Adrenal gland (tissue), 12 donors: Measurements from ENCODE around the gene ZNF644. TPM values are rescaled to one million over a fixed set of nuclear protein-coding genes. Genes with fewer than 3 reads are reported as not detected.
"Not testable (repeated sequence)": the region's sequence is repeated elsewhere in the genome, so short reads cannot be mapped to it uniquely, and the experiment has no call there.

Source experiments
- DNase-seq, 7 donors: peaks; one replicate each; pipeline ENCODE4 v3.0.0-alpha.2; 2019 to 2020
- H3K27ac ChIP-seq, 5 donors: fragments of 200-600 bp; sonication (generic) in 4 of 5; 1 replicate in 3 of 5; 2 replicates in 2 of 5; pipeline versions ENCODE4 v1.5.1 to v1.8.0; 2016 to 2020; ENCODE audit warnings: mild to moderate bottlenecking in 1 of 5
- H3K27me3 ChIP-seq: fragments of 200-600 bp; 2 replicates; pipeline ENCODE4 v1.8.0; 2021
- H3K36me3 ChIP-seq, 2 donors: fragments of 200-600 bp; replicated peaks in 1 of 2; 1 replicate in 1 of 2; 2 replicates in 1 of 2; pipeline versions ENCODE4 v1.5.1 to v1.8.0; 2018 to 2022
- H3K4me1 ChIP-seq, 2 donors: fragments of 200-600 bp; replicated peaks in 1 of 2; 1 replicate in 1 of 2; 2 replicates in 1 of 2; pipeline versions ENCODE4 v1.5.1 to v1.8.0; 2018 to 2021
- H3K4me3 ChIP-seq, 4 donors: fragments of 200-600 bp; sonication (generic) in 3 of 4; one replicate each; pipeline ENCODE4 v1.5.1; 2016 to 2018
- H3K9me3 ChIP-seq, 3 donors: fragments of 200-600 bp; sonication (generic) in 1 of 3; replicated peaks in 1 of 3; 1 replicate in 2 of 3; 2 replicates in 1 of 3; pipeline versions ENCODE4 v1.5.1 to v1.8.0; 2016 to 2021
- CTCF ChIP-seq, 6 experiments: fragments of 450-650 bp in 4 of 6; fragments of 200-600 bp in 2 of 6; sonication (generic) in 1 of 6; IDR thresholded peaks; 1 replicate in 5 of 6; 2 replicates in 1 of 6; pipeline versions ENCODE4 v1.5.1 to v1.8.0; 2016 to 2021; ENCODE audit warnings: antibody characterized with exemption in 6 of 6, mild to moderate bottlenecking in 2 of 6, moderate library complexity in 1 of 6
- POLR2A ChIP-seq, 2 donors: fragments of 450-650 bp; IDR thresholded peaks; one replicate each; pipeline ENCODE4 v1.6.1; 2017; ENCODE audit warnings: antibody characterized with exemption in 2 of 2, mild to moderate bottlenecking in 2 of 2, moderate library complexity in 1 of 2
- whole genome bisulfite sequencing, 4 donors: extraction: QIAGEN DNeasy Blood & Tissue Kit in 2 of 4; methylation state at CpG; one replicate each; pipeline versions ENCODE4 v1.1.5 to v1.1.7; 2013 to 2017; 5-methylcytosine and 5-hydroxymethylcytosine counted together
- intact Hi-C, 2 donors: fragments of 100-400 bp; cut with DNase I; formaldehyde crosslinking; loops; one replicate each; pipeline versions ENCODE4 v1.14.1 to v1.15.0; 2022 to 2023
- polyA plus RNA-seq, 3 donors: library from polyadenylated mRNA; stranded (reverse); fragments of 200-250 nt in 2 of 3; fragments of 350-450 nt in 1 of 3; fragmentation: Illumina TruSeq in 1 of 3; extraction: RNeasy Lipid Tissue Mini Kit (QIAGEN cat#74804) in 1 of 3; gene quantifications; one replicate each; pipeline ENCODE4 v1.2.3, GENCODE V29; 2013 to 2014
- total RNA-seq, 9 donors: library from RNA; depleted of rRNA in 4 of 9; stranded (reverse); fragments of >200 nt in 4 of 9; fragments of 120-200 nt in 1 of 9; fragmentation: NEBNext Ultra II Directional in 1 of 9; extraction: Animal tissue kit (Norgen Biotek cat#: 25700) in 1 of 9; gene quantifications; one replicate each; pipeline versions ENCODE4 v1.1.0 to v1.2.4, GENCODE V29; 2013 to 2023
- donor health status: healthy with polysubstance abuse.
- donor health status: Bipolar disorder and iron deficiency.
- donor health status: DM: yes; HTN: yes; CAD: no.
- donor health status: DM: no; HTN: no; CAD: no.
- donor health status: DM: no; HTN: no; CAD: no.
- donor health status: DM: yes; HTN: yes; CAD: no.

The ZNF644 gene
- total and polyA plus RNA-seq, 12 donors: 15.7 to 60.2 (median 33.3) TPM

GRCh38 chr1:90899263-90899662, 122.6 kb downstream of the ZNF644 start:
- Histone ChIP-seq H3K36me3 (no peaks in the 10 kb centered on the region), H3K4me1 (no peaks in the 10 kb centered on the region), H3K4me3 (no peak overlapping the region), H3K9me3 (no peaks in the 10 kb centered on the region), H3K27ac (no peak overlapping the region), H3K27me3 (no peaks in the 10 kb centered on the region)
- no peak for DNase-seq
- TF ChIP-seq CTCF (IDR thresholded peaks at IDR 0.05): no peak
- TF ChIP-seq POLR2A (IDR thresholded peaks at IDR 0.05): no peak
- intact Hi-C loops: no loop called here
- 94 to 99% (median 96%) methylated on average over 3 of the region's 3 CpGs for WGBS, 4 donors

- H3K4me3 ChIP-seq, H3K27ac ChIP-seq, H3K4me1 ChIP-seq, H3K9me3 ChIP-seq, H3K36me3 ChIP-seq, DNase-seq, H3K27me3 ChIP-seq, intact Hi-C loops: not testable (repeated sequence)
- WGBS, 4 donors: 88 to 98% (median 97%) methylated on average over 26 to 38 of the region's 38 CpGs
These were observed 128.2 kb downstream of the ZNF644 start for GRCh38 chr1:90893679-90894078.

- H3K4me3 ChIP-seq, H3K27ac ChIP-seq, H3K9me3 ChIP-seq, intact Hi-C loops, H3K36me3 ChIP-seq, H3K27me3 ChIP-seq, H3K4me1 ChIP-seq, DNase-seq: not testable (repeated sequence)
- 85 to 95% (median 92%) methylated on average over 1 of the region's 1 CpG for WGBS, 4 donors
These were observed 129.0 kb downstream of the ZNF644 start for GRCh38 chr1:90892884-90893283.

GRCh38 chr1:90892196-90892595, 129.6 kb downstream of the ZNF644 start:
- H3K36me3 ChIP-seq, intact Hi-C loops, H3K4me1 ChIP-seq, H3K9me3 ChIP-seq, H3K4me3 ChIP-seq, H3K27ac ChIP-seq, DNase-seq, H3K27me3 ChIP-seq: not testable (repeated sequence)
- WGBS, 4 donors: 80 to 99% (median 93%) methylated on average over 4 to 20 of the region's 20 CpGs

GRCh38 chr1:90891756-90892155, 130.1 kb downstream of the ZNF644 start:
- H3K27ac ChIP-seq, intact Hi-C loops, H3K27me3 ChIP-seq, H3K4me1 ChIP-seq, H3K4me3 ChIP-seq, H3K9me3 ChIP-seq, DNase-seq, H3K36me3 ChIP-seq: not testable (repeated sequence)
- WGBS, 4 donors: 93 to 97% (median 95%) methylated on average over 12 to 23 of the region's 28 CpGs; no CpG with 5 or more reads in 1 of the 4 donors

GRCh38 chr1:90882221-90882620, 139.6 kb downstream of the ZNF644 start:
- no peak for DNase-seq

More at GRCh38 chr1:90882221-90882620, 139.6 kb downstream of the ZNF644 start:
- H3K36me3 ChIP-seq: no peaks in the 10 kb centered on the region
- H3K27me3 ChIP-seq: no peaks in the 10 kb centered on the region
- peaks cover 6 to 14% (median 12%) of the 10 kb centered on the region in 3 donors for H3K9me3 ChIP-seq
- H3K4me3 ChIP-seq: no peak overlapping the region
- no peaks in the 10 kb centered on the region for H3K4me1 ChIP-seq
- intact Hi-C loops: no loop called here
- TF ChIP-seq POLR2A (IDR thresholded peaks at IDR 0.05) (no peak), CTCF (IDR thresholded peaks at IDR 0.05) (no peak)
- H3K27ac ChIP-seq: no peak overlapping the region
- 53 to 65% (median 56%) methylated on average over 3 of the region's 3 CpGs for WGBS, 4 donors
